ENCODE measurements around the gene TSSK2.

DNA sequence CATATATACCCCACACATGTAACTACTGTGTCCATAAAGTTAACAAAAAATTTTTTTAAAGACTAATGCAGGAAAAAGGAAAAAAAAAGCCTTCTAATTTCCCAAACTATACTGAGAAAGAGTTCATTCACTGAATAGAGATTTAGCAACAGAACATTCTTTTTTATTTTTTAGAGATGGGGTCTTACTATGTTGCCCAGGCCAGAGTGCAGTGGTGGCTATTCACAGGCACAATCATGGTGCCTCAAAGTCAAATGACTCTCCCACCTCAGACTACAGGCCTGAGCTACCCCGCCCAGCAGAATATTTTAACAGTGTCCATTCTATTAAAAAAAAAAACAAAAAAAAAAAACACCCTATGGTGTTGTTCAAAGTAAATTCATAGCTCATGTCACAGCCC is 34.6 kb upstream of the TSSK2 start:
- TF ChIP-seq, protein P1, sequence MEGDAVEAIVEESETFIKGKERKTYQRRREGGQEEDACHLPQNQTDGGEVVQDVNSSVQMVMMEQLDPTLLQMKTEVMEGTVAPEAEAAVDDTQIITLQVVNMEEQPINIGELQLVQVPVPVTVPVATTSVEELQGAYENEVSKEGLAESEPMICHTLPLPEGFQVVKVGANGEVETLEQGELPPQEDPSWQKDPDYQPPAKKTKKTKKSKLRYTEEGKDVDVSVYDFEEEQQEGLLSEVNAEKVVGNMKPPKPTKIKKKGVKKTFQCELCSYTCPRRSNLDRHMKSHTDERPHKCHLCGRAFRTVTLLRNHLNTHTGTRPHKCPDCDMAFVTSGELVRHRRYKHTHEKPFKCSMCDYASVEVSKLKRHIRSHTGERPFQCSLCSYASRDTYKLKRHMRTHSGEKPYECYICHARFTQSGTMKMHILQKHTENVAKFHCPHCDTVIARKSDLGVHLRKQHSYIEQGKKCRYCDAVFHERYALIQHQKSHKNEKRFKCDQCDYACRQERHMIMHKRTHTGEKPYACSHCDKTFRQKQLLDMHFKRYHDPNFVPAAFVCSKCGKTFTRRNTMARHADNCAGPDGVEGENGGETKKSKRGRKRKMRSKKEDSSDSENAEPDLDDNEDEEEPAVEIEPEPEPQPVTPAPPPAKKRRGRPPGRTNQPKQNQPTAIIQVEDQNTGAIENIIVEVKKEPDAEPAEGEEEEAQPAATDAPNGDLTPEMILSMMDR (IDR thresholded peaks at IDR 0.05; ENCODE audit: insufficient read depth, low read depth, low read length), result no peak
- no peak for TF ChIP-seq EZH2 (IDR thresholded peaks at IDR 0.05; ENCODE audit: insufficient read depth, low read length)

Data from astrocyte (in vitro differentiated cells and primary cell).